DOHH2 (cell line): ENCODE measurements around the gene MADCAM1.

Source experiments
- EZH2phosphoT487 ChIP-seq: fragments of 200-600 bp; sonication (generic); IDR thresholded peaks from 2 replicates; pipeline ENCODE4 v1.6.1; 2017; ENCODE audit warnings: borderline replicate concordance, mild to moderate bottlenecking, antibody characterized with exemption, low read length, moderate library complexity, mixed read lengths
- TF ChIP-seq, protein P1 (sequence below): fragments of 200-600 bp; sonication (generic); IDR thresholded peaks from one replicate; pipeline ENCODE4 v1.5.1; 2014; ENCODE audit warnings: antibody characterized with exemption, mild to moderate bottlenecking, low read depth, low read length; ENCODE audit not compliant: poor library complexity, severe bottlenecking

DNA sequence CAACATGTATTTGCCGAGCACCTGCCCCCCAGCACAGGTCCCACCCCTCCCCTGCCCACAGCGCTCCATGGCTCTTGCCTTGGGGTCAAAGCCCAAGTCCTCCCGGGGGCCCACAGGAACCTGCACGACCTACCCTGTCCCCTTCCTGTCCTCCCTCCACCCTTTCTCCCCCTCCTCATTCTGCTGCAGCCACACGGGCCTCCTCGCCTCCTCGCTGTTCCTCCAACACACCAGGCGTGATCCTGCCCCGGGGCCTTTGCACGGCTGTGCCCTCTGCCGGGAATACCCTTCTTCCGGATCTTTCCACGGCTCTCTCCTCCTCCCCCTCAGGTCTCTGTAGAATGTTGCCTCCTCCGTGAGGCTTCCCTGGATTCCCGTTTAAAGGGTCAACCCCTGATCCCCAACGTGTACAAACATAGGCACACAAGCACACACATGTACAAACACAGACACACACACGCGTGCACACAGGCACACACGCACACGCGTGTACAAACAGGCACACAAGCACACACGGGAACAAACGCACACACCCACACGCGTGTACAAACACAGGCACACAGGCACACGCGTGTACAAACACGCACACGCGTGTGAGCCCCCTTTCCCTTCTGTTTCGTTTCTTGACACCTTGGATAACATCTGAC lies 2.8 kb downstream of the MADCAM1 start:
- TF ChIP-seq, protein P1, sequence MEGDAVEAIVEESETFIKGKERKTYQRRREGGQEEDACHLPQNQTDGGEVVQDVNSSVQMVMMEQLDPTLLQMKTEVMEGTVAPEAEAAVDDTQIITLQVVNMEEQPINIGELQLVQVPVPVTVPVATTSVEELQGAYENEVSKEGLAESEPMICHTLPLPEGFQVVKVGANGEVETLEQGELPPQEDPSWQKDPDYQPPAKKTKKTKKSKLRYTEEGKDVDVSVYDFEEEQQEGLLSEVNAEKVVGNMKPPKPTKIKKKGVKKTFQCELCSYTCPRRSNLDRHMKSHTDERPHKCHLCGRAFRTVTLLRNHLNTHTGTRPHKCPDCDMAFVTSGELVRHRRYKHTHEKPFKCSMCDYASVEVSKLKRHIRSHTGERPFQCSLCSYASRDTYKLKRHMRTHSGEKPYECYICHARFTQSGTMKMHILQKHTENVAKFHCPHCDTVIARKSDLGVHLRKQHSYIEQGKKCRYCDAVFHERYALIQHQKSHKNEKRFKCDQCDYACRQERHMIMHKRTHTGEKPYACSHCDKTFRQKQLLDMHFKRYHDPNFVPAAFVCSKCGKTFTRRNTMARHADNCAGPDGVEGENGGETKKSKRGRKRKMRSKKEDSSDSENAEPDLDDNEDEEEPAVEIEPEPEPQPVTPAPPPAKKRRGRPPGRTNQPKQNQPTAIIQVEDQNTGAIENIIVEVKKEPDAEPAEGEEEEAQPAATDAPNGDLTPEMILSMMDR = no peak
- no peak for TF ChIP-seq EZH2phosphoT487
